Esophagus squamous epithelium (tissue), 4 donors: ENCODE results near the gene INTS4.

Experiments
- POLR2A ChIP-seq, 4 donors: fragments of 450-650 bp; IDR thresholded peaks; one replicate each; pipeline ENCODE4 v1.6.1; 2017; ENCODE audit warnings: antibody characterized with exemption in 4 of 4, mild to moderate bottlenecking in 4 of 4, moderate library complexity in 3 of 4
- TF ChIP-seq, protein P1 (sequence below), 6 experiments: fragments of 450-650 bp in 4 of 6; fragments of 200-600 bp in 2 of 6; sonication (generic) in 2 of 6; IDR thresholded peaks; one replicate each; pipeline ENCODE4 v1.5.1; 2016 to 2019; ENCODE audit warnings: antibody characterized with exemption in 6 of 6, mild to moderate bottlenecking in 4 of 6, moderate library complexity in 4 of 6

DNA sequence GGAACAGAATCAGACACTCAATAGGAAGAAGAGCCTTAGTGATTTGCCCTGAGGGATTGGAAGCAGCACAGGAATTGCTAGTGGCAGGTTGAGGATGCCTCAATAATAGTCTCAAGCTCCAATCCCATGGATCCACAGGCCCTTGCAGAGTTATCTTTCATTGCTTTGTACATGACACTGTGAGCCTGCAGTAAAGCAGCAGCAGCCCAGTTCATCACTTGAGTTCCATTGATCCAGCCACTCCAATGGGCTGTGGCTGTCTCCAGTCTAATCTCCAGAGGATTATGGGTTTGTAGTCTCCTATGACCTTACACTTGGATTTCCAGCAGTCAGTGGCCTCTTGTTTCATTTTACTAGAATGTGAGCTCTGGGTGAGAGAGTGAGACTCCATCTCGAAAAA is 128.1 kb downstream of the INTS4 start:
- no peak for TF ChIP-seq POLR2A (IDR thresholded peaks at IDR 0.05)
- TF ChIP-seq, protein P1, sequence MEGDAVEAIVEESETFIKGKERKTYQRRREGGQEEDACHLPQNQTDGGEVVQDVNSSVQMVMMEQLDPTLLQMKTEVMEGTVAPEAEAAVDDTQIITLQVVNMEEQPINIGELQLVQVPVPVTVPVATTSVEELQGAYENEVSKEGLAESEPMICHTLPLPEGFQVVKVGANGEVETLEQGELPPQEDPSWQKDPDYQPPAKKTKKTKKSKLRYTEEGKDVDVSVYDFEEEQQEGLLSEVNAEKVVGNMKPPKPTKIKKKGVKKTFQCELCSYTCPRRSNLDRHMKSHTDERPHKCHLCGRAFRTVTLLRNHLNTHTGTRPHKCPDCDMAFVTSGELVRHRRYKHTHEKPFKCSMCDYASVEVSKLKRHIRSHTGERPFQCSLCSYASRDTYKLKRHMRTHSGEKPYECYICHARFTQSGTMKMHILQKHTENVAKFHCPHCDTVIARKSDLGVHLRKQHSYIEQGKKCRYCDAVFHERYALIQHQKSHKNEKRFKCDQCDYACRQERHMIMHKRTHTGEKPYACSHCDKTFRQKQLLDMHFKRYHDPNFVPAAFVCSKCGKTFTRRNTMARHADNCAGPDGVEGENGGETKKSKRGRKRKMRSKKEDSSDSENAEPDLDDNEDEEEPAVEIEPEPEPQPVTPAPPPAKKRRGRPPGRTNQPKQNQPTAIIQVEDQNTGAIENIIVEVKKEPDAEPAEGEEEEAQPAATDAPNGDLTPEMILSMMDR (IDR thresholded peaks at IDR 0.05), result no peak
